ENCODE measurements around the gene CYP4A22.
"Not testable (repeated sequence)": the region's sequence is repeated elsewhere in the genome, so short reads cannot be mapped to it uniquely, and the experiment has no call there.

The CYP4A22 gene

GRCh38 chr1:47137198-47137597 is at the start of gene CYP4A22:
CYP4A22 (plus strand) TSS chr1:47137441; CDS start chr1:47137486, 45 bp downstream.
- no peak for DNase-seq (ENCODE audit: low spot score)

- DNase-seq (ENCODE audit: low spot score) = not testable (repeated sequence)
Measured at GRCh38 chr1:47089356-47089755, 47.9 kb upstream of the CYP4A22 start.

- not testable (repeated sequence) for DNase-seq (ENCODE audit: low spot score)
Measured at GRCh38 chr1:47091476-47091875, 45.8 kb upstream of the CYP4A22 start.

- DNase-seq (ENCODE audit: low spot score) = no peak
Measured at GRCh38 chr1:47104816-47105215, 32.4 kb upstream of the CYP4A22 start.

- DNase-seq (ENCODE audit: low spot score) = no peak
Measured at GRCh38 chr1:47106792-47107191, 30.4 kb upstream of the CYP4A22 start.

- not testable (repeated sequence) for DNase-seq (ENCODE audit: low spot score)
Measured at GRCh38 chr1:47107851-47108574, 29.2 kb upstream of the CYP4A22 start.

GRCh38 chr1:47109482-47109881 is 27.8 kb upstream of the CYP4A22 start:
- not testable (repeated sequence) for DNase-seq (ENCODE audit: low spot score)

- no peak for DNase-seq (ENCODE audit: low spot score)
Measured at GRCh38 chr1:47113178-47113577, 24.1 kb upstream of the CYP4A22 start.

- DNase-seq (ENCODE audit: low spot score) = not testable (repeated sequence)
Measured at GRCh38 chr1:47121039-47121438, 16.2 kb upstream of the CYP4A22 start.

GRCh38 chr1:47124834-47125233 is 12.4 kb upstream of the CYP4A22 start:
- DNase-seq (ENCODE audit: low spot score) = not testable (repeated sequence)

GRCh38 chr1:47126997-47127396 is 10.2 kb upstream of the CYP4A22 start:
- not testable (repeated sequence) for DNase-seq (ENCODE audit: low spot score)

- DNase-seq (ENCODE audit: low spot score) = no peak
Measured at GRCh38 chr1:47128221-47128620, 9.0 kb upstream of the CYP4A22 start.

- not testable (repeated sequence) for DNase-seq (ENCODE audit: low spot score)
Measured at GRCh38 chr1:47128854-47129253, 8.4 kb upstream of the CYP4A22 start.

GRCh38 chr1:47129489-47130230 is 7.6 kb upstream of the CYP4A22 start:
- not testable (repeated sequence) for DNase-seq (ENCODE audit: low spot score)

GRCh38 chr1:47132665-47133064 is 4.6 kb upstream of the CYP4A22 start:
- DNase-seq (ENCODE audit: low spot score) = not testable (repeated sequence)

GRCh38 chr1:47137925-47138615 is 829 bp downstream of the CYP4A22 start:
- DNase-seq (ENCODE audit: low spot score) = no peak

GRCh38 chr1:47140358-47140757 is 3.1 kb downstream of the CYP4A22 start:
- DNase-seq (ENCODE audit: low spot score) = not testable (repeated sequence)

GRCh38 chr1:47143654-47144053 is 6.4 kb downstream of the CYP4A22 start:
- not testable (repeated sequence) for DNase-seq (ENCODE audit: low spot score)

- DNase-seq (ENCODE audit: low spot score) = not testable (repeated sequence)
Measured at GRCh38 chr1:47146495-47146894, 9.3 kb downstream of the CYP4A22 start.

GRCh38 chr1:47147047-47147785 is 10.0 kb downstream of the CYP4A22 start:
- no peak for DNase-seq (ENCODE audit: low spot score)

GRCh38 chr1:47149162-47149561 is 11.9 kb downstream of the CYP4A22 start:
- not testable (repeated sequence) for DNase-seq (ENCODE audit: low spot score)

- not testable (repeated sequence) for DNase-seq (ENCODE audit: low spot score)
Measured at GRCh38 chr1:47156457-47156856, 19.2 kb downstream of the CYP4A22 start.
